Endothelial cell (in vitro differentiated cells): ENCODE results near the gene BLACAT1. TPM values are rescaled to one million over a fixed set of nuclear protein-coding genes. Genes with fewer than 3 reads are reported as not detected.

Experiments used
- DNase-seq: peaks from one replicate; pipeline ENCODE4 v3.0.0; 2021; ENCODE audit warnings: low spot score
- H3K27ac Mint-ChIP-seq: one replicate; pipeline ENCODE4 v1.8.0; 2021; ENCODE audit warnings: mixed read lengths, inconsistent platforms; ENCODE audit not compliant: unreplicated experiment
- H3K27me3 Mint-ChIP-seq: one replicate; pipeline ENCODE4 v1.8.0; 2021; ENCODE audit warnings: mild to moderate bottlenecking, moderate library complexity, mixed read lengths, inconsistent platforms; ENCODE audit not compliant: unreplicated experiment
- H3K36me3 Mint-ChIP-seq: one replicate; pipeline ENCODE4 v1.8.0; 2021; ENCODE audit warnings: mild to moderate bottlenecking, low read depth, mixed read lengths, inconsistent platforms; ENCODE audit not compliant: unreplicated experiment
- H3K4me1 Mint-ChIP-seq: one replicate; pipeline ENCODE4 v1.8.0; 2021; ENCODE audit warnings: mild to moderate bottlenecking, mixed read lengths, inconsistent platforms; ENCODE audit not compliant: unreplicated experiment
- H3K4me3 Mint-ChIP-seq: one replicate; pipeline ENCODE4 v1.8.0; 2021; ENCODE audit warnings: mild to moderate bottlenecking, mixed read lengths, inconsistent platforms; ENCODE audit not compliant: unreplicated experiment
- H3K9me3 Mint-ChIP-seq: one replicate; pipeline ENCODE4 v1.8.0; 2021; ENCODE audit warnings: mixed read lengths, inconsistent platforms; ENCODE audit not compliant: unreplicated experiment
- total RNA-seq: library from RNA; stranded (reverse); fragmentation: NEBNext Ultra II Directional; extraction: Animal tissue kit (Norgen Biotek cat#: 25700); gene quantifications from one replicate; pipeline ENCODE4 v1.2.1, GENCODE V29; 2021; ENCODE audit not compliant: unreplicated experiment
- TF ChIP-seq, protein P1 (sequence below): fragments of 200-600 bp; sonication (generic); IDR thresholded peaks from one replicate; pipeline ENCODE4 v1.5.0; 2021; ENCODE audit warnings: antibody characterized with exemption; ENCODE audit not compliant: unreplicated experiment

Gene BLACAT1
- total RNA-seq, 1 donor from 2014 or later = 2.2 TPM

- Mint-ChIP-seq H3K27ac (no peak overlapping the region), H3K4me1 (peaks cover 30% of the 10 kb centered on the region), H3K36me3 (no peaks in the 10 kb centered on the region), H3K4me3 (no peak overlapping the region), H3K27me3 (peaks cover 18% of the 10 kb centered on the region), H3K9me3 (no peaks in the 10 kb centered on the region)
- no peak for DNase-seq
- TF ChIP-seq, protein P1, sequence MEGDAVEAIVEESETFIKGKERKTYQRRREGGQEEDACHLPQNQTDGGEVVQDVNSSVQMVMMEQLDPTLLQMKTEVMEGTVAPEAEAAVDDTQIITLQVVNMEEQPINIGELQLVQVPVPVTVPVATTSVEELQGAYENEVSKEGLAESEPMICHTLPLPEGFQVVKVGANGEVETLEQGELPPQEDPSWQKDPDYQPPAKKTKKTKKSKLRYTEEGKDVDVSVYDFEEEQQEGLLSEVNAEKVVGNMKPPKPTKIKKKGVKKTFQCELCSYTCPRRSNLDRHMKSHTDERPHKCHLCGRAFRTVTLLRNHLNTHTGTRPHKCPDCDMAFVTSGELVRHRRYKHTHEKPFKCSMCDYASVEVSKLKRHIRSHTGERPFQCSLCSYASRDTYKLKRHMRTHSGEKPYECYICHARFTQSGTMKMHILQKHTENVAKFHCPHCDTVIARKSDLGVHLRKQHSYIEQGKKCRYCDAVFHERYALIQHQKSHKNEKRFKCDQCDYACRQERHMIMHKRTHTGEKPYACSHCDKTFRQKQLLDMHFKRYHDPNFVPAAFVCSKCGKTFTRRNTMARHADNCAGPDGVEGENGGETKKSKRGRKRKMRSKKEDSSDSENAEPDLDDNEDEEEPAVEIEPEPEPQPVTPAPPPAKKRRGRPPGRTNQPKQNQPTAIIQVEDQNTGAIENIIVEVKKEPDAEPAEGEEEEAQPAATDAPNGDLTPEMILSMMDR = no peak
Measured at GRCh38 chr1:205453466-205453865, 2.4 kb downstream of the BLACAT1 start.

DNA sequence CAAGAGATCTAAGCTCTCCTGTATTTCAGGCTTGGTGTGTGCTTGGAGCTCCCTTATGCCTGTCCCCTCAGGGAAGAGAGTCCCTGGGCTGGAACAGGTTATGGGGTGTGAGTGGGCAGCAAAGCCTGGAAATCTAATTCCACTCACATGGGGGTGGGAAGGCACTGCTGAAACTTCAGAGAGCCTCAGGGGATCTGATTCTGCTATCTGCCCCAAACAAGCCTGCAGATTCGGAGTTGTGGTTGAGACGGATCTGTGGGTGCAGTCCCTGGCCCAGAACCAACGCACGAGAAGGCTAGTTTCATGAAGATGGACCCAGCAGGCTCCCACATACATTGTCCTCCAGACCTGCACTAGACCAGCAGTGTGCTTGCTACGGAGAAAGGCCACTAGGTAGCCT lies 2.9 kb downstream of the BLACAT1 start:
- Mint-ChIP-seq H3K27me3 (peaks cover 18% of the 10 kb centered on the region), H3K9me3 (no peaks in the 10 kb centered on the region), H3K4me3 (no peak overlapping the region), H3K36me3 (no peaks in the 10 kb centered on the region), H3K4me1 (peaks cover 32% of the 10 kb centered on the region), H3K27ac (no peak overlapping the region)
- no peak for DNase-seq
- TF ChIP-seq, protein P1 = no peak

- Mint-ChIP-seq H3K4me1 (peaks cover 33% of the 10 kb centered on the region), H3K4me3 (no peak overlapping the region), H3K36me3 (no peaks in the 10 kb centered on the region), H3K27me3 (peaks cover 16% of the 10 kb centered on the region), H3K9me3 (no peaks in the 10 kb centered on the region), H3K27ac (no peak overlapping the region)
- DNase-seq = no peak
- TF ChIP-seq, protein P1 = no peak
Measured at GRCh38 chr1:205452364-205452763, 3.5 kb downstream of the BLACAT1 start.

DNA sequence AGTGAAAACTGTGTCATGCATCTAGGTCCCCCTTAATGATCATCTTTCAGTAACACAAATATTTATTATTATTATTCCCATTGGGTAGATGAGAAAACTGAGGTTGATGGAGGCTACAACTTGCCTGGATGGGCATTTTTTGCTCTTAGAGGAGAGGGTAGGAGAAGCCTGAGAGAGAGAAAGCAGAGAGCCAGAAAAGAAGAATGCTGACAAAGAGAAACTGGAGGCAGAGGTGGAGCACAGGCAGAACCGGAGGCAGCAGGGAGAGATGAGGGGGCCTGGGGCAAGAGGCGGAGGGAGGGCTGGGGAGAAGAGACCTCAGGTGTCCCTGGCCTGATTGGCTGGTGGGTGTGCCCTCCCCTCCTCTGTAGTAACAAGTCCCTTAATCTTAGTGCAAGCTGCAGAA lies 4.1 kb downstream of the BLACAT1 start:
- H3K4me1 Mint-ChIP-seq = peaks cover 39% of the 10 kb centered on the region
- TF ChIP-seq, protein P1 = no peak
- H3K27me3 Mint-ChIP-seq = peaks cover 16% of the 10 kb centered on the region
- DNase-seq = no peak
- no peaks in the 10 kb centered on the region for H3K9me3 Mint-ChIP-seq
- peak overlapping the region; percentile 80 for H3K27ac Mint-ChIP-seq
- peak overlapping the region; percentile 27 for H3K4me3 Mint-ChIP-seq
- no peaks in the 10 kb centered on the region for H3K36me3 Mint-ChIP-seq

- Mint-ChIP-seq H3K27ac (peak overlapping the region; percentile 80), H3K9me3 (no peaks in the 10 kb centered on the region), H3K4me1 (peaks cover 42% of the 10 kb centered on the region), H3K36me3 (peaks cover under 1% of the 10 kb centered on the region), H3K4me3 (peak overlapping the region; percentile 47), H3K27me3 (peaks cover 16% of the 10 kb centered on the region)
- TF ChIP-seq, protein P1 = no peak
- no peak for DNase-seq
Measured at GRCh38 chr1:205451202-205451601, 4.6 kb downstream of the BLACAT1 start.
